Measurements from ENCODE around the gene XDH.
A peak's percentile ranks its signal among the peaks of the same experiment; 100 is the strongest.

Gene XDH

DNA sequence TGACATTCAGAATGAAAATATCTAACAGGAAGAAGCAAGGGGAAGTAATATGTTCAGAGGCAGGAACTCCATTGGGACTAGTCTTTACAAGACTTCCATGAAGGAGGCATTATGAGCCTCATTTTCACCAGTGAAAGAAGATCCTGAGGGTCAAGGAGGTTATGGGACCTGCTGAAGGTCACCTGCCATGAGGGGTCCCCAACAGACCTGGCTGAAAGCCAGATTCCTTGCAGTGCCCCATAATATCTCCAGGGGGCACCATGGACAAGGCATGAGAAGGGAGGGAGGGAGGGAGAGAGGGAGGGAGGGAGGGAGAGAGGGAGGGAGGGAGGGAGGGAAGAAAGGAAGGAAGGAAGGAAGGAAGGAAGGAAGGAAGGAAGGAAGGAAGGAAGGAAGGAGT, 27.9 kb downstream of the XDH start:
- DNase-seq (ENCODE audit: insufficient read length, low spot score): no peak
- no peak for FAIRE-seq

DNA sequence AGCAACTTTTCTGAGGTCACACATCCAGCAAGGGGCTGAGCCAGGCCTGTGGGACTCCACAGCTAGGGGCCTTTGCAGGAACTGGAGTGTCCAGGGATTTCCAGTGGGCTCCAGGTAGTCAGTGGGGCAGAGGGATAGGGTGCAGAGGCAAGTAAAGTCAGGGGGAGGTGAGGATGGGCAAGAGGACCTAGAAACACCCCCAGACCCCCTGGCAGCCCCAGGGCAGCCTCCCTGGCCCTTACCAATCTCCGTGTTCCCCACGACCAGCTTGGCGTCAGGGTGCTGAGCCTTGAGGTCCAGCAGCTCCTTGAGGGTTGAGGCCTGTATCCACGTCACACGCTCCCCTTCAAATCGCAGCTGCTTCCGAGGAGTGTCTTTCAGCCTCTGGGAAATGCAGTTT, 28.4 kb downstream of the XDH start:
- no peak for DNase-seq (ENCODE audit: insufficient read length, low spot score)
- TF ChIP-seq POLR2A (IDR thresholded peaks at IDR 0.05; ENCODE audit: low read depth, low read length): no peak
- FAIRE-seq: no peak

More for the DNA sequence above, 27.9 kb downstream of the XDH start:
- TF ChIP-seq POLR2A (IDR thresholded peaks at IDR 0.05; ENCODE audit: low read depth, low read length): no peak

GRCh38 chr2:31384771-31385276, 29.7 kb downstream of the XDH start:
- FAIRE-seq: peak; percentile 88
- peak; percentile 38 for DNase-seq (ENCODE audit: insufficient read length, low spot score)
- no peak for TF ChIP-seq POLR2A (IDR thresholded peaks at IDR 0.05; ENCODE audit: low read depth, low read length)

- DNase-seq (ENCODE audit: insufficient read length, low spot score) (peak; percentile 68), FAIRE-seq (peak; percentile 81)
- no peak for TF ChIP-seq POLR2A (IDR thresholded peaks at IDR 0.05; ENCODE audit: low read depth, low read length)
Observed at GRCh38 chr2:31384351-31384750, 30.2 kb downstream of the XDH start.

- FAIRE-seq: peak; percentile 33
- DNase-seq (ENCODE audit: insufficient read length, low spot score): no peak
- no peak for TF ChIP-seq POLR2A (IDR thresholded peaks at IDR 0.05; ENCODE audit: low read depth, low read length)
Observed at GRCh38 chr2:31383471-31384153, 30.9 kb downstream of the XDH start.

- FAIRE-seq: no peak
- no peak for DNase-seq (ENCODE audit: insufficient read length, low spot score)
- no peak for TF ChIP-seq POLR2A (IDR thresholded peaks at IDR 0.05; ENCODE audit: low read depth, low read length)
Observed at GRCh38 chr2:31382452-31383120, 32.0 kb downstream of the XDH start.

DNA sequence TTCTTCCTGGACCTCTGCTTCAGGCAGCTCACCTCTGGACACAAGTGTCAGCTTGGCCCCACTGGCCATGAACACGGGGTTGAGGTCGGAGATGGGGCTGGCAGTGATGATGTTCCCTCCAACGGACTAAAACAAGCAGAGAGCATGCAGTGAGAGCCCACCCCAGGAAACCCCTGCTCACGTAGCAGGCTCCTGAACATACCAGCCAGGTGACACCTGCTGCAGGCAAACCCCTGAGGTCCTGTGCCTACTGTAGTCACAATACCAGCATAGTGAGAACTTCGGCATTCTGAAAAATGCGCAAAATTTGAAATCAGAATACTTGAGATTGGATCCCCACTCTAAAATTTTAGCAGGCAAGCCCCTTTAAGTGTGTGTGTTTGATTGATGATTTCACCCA, 32.9 kb downstream of the XDH start:
- FAIRE-seq: no peak
- TF ChIP-seq POLR2A (IDR thresholded peaks at IDR 0.05; ENCODE audit: low read depth, low read length): no peak
- DNase-seq (ENCODE audit: insufficient read length, low spot score): no peak

DNA sequence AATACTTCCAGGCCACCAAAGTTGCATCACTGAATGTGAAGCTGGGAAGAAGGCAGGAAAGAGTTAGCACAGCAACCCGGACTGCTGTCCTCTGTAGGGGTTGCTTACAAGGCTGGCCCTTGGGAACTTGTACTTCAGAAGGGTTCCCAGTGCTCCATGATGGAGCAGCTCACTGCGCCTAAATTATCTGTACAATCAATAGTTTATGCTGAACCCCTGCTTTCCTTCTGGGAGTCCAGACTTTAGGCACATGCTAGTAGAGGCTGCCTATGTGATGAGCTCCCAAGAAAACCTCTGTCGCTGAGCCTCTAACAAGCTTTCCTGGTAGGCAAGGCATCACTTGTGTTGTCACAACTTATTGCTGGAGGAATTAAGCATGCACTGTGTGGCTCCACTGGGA, 34.3 kb downstream of the XDH start:
- TF ChIP-seq POLR2A (IDR thresholded peaks at IDR 0.05; ENCODE audit: low read depth, low read length): no peak
- FAIRE-seq (no peak), DNase-seq (ENCODE audit: insufficient read length, low spot score) (no peak)

GRCh38 chr2:31379747-31380146, 34.8 kb downstream of the XDH start:
- no peak for TF ChIP-seq POLR2A (IDR thresholded peaks at IDR 0.05; ENCODE audit: low read depth, low read length)
- no peak for DNase-seq (ENCODE audit: insufficient read length, low spot score)
- FAIRE-seq: no peak

DNA sequence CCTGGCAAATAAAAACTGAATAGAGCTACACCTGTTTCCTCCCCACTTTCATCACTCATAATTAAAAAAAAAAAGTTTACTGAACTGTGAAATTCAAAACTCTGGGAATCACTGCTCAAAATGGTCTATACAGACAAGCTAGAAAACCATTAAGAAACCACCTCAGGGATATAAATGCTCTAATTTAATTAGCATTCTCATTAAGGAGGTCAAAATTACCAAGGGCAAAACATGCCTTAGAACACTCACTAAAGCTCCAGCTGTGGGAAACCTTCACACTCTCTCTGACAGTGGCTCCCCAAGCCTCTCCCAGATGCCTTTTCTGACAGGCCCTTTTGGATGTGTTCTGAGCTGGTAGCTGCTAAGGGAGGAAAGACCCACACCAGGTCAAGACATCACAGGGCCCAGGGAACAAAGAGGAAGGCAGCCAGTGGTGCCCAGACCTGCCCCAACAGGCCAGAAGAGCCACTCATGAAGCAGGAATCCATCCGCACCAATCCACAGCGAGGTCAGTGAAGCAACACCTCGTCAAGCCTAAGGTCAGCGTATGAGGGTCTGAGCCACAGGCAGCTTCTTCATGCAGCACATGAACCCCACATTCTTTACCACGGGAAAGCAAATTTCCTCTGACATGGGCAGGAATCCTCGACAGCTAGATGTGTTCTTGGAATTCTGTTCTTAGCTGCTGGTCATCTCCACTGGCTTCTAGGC, 35.6 kb downstream of the XDH start:
- no peak for TF ChIP-seq POLR2A (IDR thresholded peaks at IDR 0.05; ENCODE audit: low read depth, low read length)
- FAIRE-seq (no peak), DNase-seq (ENCODE audit: insufficient read length, low spot score) (no peak)

- TF ChIP-seq POLR2A (IDR thresholded peaks at IDR 0.05; ENCODE audit: low read depth, low read length): no peak
- DNase-seq (ENCODE audit: insufficient read length, low spot score): no peak
- no peak for FAIRE-seq
Observed at GRCh38 chr2:31378389-31378788, 36.2 kb downstream of the XDH start.

- no peak for FAIRE-seq
- DNase-seq (ENCODE audit: insufficient read length, low spot score): no peak
- TF ChIP-seq POLR2A (IDR thresholded peaks at IDR 0.05; ENCODE audit: low read depth, low read length): no peak
Observed at GRCh38 chr2:31373127-31373526, 41.4 kb downstream of the XDH start.

- FAIRE-seq: no peak
- TF ChIP-seq POLR2A (IDR thresholded peaks at IDR 0.05; ENCODE audit: low read depth, low read length): no peak
Observed at GRCh38 chr2:31372097-31372496, 42.4 kb downstream of the XDH start.

DNA sequence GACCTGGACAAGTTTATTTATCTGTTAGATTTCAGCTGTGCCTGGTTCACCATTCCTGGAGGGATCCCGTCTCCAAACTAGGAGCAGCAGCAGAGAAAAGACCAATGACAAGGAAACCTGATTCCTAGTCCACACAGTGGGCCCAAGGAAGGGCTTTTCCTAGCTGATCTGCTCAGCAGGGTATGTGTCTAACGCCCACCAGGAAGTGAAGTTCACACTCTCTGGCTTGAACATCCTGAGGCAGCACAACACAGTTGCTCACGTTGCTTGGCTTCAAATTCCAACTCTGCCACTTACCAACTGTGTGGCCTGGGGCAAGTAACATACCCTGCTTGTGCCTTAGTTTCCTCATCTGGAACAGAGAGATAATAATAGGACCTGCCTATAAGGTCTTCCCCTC, 42.9 kb downstream of the XDH start:
- DNase-seq (ENCODE audit: insufficient read length, low spot score) (no peak), FAIRE-seq (no peak)
- TF ChIP-seq POLR2A (IDR thresholded peaks at IDR 0.05; ENCODE audit: low read depth, low read length): no peak

More at GRCh38 chr2:31372097-31372496, 42.4 kb downstream of the XDH start:
- DNase-seq (ENCODE audit: insufficient read length, low spot score): no peak
